Raji (cell line): ENCODE results near the gene RUNX1.

Experiments
- POLR2A ChIP-seq: IDR thresholded peaks from 2 replicates; pipeline ENCODE4 v1.6.1; 2011; ENCODE audit warnings: low read depth, low read length, control low read depth; ENCODE audit not compliant: insufficient read depth

RUNX1 gene

DNA sequence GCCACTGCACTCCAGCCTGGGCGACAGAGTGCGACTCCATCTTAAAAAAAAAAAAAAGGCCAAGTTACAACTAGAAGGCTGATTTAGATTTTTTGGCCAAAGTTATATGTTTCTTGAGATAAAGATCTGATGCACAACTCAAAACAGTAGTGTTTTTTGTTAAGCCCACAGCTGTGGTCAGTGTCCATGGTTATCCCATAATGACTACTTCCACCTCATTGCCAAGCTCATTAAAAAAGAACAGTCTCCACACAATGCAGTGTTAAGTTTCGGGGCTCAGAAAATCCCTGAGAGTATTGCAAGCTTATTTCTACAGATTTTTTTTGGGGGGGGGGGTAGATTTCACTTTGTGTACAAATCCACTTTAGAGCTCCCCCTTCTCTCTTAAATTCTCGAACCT, 120.5 kb downstream of the RUNX1 start:
- TF ChIP-seq POLR2A: no peak

DNA sequence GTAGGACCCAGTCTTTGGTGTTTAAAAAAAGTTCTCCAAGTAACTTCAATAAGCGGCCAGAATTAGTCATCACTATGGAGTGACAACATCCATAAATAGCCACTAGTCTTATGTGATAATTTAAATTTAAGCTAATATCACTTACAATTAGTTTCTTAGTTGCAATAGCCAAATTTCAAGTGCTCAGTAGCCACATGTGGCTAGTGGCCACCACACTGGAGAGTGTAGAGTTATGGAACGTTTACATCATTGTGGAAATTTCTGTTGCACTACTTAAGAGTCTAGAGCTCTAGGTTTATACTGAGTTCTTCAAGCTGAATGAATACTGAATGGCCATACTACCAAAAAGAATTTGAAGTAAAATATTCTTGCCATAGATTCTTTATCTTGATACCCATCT, 121.1 kb downstream of the RUNX1 start:
- no peak for TF ChIP-seq POLR2A

DNA sequence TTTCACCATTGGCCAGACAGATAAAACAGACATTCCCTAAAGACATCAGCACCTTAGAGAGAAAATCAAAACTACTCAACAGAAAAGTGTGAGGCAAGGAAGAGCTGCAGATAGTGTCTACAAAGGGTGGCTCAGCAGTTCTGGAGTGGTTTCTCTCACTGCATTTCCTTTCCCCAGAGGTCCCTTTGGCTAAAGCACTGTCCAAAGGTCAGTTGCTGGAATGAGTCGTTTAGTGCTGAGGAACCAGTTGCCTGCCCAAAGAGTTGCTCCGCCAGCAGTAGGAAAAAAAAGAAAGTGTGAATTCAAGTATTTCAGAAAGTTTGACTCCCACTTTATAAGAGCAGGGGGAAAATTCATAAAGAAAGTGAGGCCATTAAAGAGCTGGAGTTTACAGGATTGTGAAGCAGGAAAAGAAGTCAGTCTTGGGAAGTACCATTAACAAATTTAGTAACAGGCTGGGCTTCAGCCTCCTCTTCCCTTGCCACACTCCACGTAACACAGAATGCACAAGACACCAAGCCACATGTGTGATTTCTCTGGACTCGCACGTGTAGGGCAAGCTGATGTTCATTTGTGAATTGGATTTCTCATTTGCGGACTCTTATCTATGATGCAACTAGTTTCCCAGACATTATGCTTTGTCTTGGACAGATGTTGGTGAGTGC, 122.2 kb downstream of the RUNX1 start:
- no peak for TF ChIP-seq POLR2A

- no peak for TF ChIP-seq POLR2A
These were observed 123.5 kb downstream of the RUNX1 start for GRCh38 chr21:34925597-34925996.

DNA sequence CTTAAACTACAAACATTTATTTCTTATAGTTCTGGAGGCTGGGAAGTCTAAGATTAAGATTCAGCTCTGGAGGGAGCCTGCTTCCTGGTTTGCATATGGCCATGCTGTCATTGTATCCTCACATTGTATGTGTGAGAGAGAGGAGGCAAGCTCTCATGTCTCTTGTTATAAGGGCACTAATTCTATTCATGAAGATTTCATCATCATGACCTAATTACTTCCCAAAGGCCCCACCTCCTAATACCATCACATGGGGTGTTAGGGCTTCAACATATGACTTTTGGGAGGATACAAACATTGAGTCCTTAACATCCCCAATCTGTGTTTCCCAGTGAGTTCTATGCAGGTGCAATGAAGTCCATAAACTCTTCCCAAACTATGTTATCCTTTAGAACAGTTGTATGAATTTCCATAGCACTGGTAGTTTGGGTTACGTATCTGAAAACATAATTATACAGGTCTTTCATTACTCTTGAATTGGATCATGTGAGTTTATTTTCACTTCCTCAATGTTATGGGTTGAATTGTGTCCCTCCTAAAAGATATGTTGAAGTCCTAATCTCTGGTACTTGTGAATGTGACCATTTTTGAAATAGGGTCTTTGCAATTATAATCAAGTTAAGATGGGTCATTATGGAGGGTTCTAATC, 124.2 kb downstream of the RUNX1 start:
- TF ChIP-seq POLR2A: no peak

- no peak for TF ChIP-seq POLR2A
These were observed 124.9 kb downstream of the RUNX1 start for GRCh38 chr21:34924194-34924593.

DNA sequence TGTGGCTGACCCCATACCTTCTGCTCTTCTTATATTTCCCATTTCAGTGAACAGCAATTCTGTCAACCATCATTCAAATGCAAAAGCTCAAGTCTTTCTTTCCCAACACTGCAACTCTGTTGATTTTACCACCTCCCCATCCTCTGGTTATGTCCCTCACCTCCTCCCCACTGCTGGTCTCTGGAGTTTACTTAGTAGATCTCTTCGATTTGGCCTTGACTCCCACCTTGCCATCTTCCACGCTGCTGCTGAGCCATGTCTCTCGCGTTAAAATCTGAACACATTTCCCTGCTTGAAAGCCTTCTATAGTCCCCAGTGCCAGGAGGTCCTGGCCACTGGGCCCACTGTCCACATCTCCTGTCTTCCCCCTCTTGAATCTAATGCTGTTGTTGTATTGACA, 125.5 kb downstream of the RUNX1 start:
- no peak for TF ChIP-seq POLR2A

- no peak for TF ChIP-seq POLR2A
These were observed 125.9 kb downstream of the RUNX1 start for GRCh38 chr21:34923202-34923601.

GRCh38 chr21:34922479-34922878, 126.6 kb downstream of the RUNX1 start:
- TF ChIP-seq POLR2A: no peak

DNA sequence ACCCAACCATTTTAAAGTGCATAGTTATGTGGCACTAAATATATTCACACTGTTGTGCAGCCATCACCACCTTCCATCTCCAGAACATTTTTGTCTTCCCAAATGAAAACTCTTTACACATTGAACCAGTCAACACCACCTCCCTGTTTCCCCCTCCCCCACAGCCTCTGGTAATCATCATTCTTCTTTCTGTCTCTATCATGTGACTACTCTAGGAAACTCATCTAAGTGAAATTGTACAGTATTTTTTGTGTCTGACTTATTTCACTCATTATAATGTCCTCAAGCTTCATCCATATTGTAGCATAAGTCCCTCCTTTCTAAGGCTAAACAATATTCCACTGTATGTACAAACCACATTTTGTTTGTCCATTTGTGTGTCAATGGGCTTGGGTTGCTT, 128.0 kb downstream of the RUNX1 start:
- no peak for TF ChIP-seq POLR2A

- TF ChIP-seq POLR2A: no peak
These were observed 129.7 kb downstream of the RUNX1 start for GRCh38 chr21:34919406-34919805.

- no peak for TF ChIP-seq POLR2A
These were observed 132.7 kb downstream of the RUNX1 start for GRCh38 chr21:34916446-34916845.

GRCh38 chr21:34915364-34915841, 133.7 kb downstream of the RUNX1 start:
- TF ChIP-seq POLR2A: no peak

- TF ChIP-seq POLR2A: no peak
These were observed 134.9 kb downstream of the RUNX1 start for GRCh38 chr21:34914239-34914638.

DNA sequence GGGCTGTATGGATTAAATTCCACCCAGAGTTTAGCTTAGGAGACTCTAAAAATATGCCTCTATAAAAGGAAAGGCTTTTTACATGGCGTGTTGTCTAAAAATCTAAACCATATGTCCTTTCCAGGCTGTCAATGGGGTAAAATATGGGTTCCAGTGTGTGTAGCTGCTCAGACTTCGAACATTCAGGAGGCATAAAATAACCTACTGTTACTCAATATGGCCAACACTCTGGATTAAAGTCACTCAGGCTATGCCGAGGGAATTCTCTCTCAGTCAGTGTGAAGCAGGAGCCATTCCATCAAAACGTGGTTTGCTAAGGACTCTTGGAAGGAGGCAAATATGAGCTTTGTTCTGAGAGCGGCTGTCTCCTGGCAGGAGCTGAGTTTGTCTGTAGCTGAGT, 135.3 kb downstream of the RUNX1 start:
- no peak for TF ChIP-seq POLR2A

DNA sequence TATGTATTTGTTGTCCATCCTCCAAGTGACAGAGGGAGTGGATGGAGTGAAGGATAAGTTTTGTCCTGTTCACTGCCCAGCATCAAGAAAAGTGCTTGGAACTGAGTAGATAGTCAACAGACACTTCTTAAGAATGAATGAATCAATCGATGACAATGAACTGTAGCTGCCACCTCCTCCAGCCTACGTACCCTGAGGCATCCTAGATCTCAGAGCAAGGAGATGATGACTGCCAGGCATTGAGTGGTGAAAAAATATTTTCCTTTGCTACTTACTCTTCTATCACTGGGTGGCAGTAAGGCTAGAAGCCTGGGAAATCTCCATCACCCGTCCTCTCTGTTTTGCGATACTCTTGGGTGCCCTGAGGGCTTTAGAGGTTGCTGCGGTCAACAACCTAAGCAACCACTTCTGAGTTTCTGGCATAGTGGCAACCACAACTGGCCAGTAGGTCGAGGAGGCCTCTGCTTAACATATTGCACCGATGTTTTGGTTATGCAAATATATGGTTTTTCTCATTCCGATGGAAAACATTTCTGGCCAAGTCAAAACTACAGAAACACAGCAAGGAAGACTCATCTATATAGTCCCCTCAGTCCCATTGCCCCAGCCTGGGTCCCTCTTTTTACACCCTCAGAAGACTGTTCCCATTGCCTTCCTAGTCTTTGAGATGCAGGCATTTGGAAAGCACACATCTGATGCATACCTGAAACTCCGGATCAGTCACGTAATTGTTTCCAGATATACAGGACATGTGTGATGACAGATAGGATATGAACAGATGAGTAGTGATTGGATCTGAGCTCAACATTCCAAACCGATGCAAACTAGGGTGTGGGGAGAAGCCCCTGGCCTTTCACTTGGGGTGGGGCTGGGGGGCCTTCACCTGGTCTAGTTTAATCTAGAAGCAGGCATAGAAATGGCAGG, 136.8 kb downstream of the RUNX1 start:
- no peak for TF ChIP-seq POLR2A

GRCh38 chr21:34911360-34911759, 137.7 kb downstream of the RUNX1 start:
- no peak for TF ChIP-seq POLR2A
